SW 1271 (cell line): ENCODE data around the gene CTDSP1.

ENCODE experiments used
- DNase-seq, 2 experiments: peaks; one replicate each; lab custom pipeline; 2025; lab: John Stamatoyannopoulos, UW

CTDSP1 gene

DNA sequence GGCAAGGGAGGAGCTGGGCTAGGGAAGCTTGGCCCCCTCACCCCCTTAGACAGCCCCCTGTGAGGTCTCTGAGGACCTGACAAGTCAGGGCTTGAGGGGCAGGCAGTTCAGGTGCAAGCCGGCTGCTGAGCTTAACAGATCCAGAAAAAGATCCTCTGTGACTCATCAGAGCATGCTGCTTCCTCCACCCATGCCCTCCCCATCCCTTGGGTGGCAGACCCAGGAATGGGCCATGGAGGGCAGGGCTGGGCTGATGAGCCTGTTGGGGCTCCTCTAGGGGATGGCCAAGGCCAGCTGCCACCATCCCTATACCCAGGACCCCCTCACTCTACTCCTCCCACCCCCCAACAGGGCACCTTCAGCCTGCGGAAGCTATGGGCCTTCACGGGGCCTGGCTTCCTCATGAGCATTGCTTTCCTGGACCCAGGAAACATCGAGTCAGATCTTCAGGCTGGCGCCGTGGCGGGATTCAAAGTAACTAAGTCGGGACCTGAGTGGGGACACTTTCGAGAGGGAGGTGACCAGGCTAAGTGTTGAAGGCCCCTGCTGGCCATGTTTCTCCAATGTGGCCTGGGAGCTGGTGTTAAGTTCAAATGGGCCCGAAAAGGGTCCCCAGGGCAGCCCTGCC is 15.7 kb upstream of the CTDSP1 start:
- no peak for DNase-seq

DNA sequence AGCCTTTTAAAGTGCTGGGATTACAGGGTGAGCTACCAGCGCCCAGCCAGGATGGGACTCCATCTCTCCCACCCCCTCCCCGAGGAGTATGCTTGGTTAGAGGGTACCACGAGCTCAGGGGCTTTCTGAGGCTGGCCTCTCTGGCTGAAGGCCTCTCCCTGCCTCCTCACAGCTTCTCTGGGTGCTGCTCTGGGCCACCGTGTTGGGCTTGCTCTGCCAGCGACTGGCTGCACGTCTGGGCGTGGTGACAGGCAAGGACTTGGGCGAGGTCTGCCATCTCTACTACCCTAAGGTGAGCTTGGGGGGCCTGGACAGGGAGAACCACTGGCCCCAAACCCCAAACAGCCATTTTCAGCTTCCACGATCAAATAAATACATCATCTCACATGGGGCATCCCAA is 14.7 kb upstream of the CTDSP1 start:
- no peak for DNase-seq

DNA sequence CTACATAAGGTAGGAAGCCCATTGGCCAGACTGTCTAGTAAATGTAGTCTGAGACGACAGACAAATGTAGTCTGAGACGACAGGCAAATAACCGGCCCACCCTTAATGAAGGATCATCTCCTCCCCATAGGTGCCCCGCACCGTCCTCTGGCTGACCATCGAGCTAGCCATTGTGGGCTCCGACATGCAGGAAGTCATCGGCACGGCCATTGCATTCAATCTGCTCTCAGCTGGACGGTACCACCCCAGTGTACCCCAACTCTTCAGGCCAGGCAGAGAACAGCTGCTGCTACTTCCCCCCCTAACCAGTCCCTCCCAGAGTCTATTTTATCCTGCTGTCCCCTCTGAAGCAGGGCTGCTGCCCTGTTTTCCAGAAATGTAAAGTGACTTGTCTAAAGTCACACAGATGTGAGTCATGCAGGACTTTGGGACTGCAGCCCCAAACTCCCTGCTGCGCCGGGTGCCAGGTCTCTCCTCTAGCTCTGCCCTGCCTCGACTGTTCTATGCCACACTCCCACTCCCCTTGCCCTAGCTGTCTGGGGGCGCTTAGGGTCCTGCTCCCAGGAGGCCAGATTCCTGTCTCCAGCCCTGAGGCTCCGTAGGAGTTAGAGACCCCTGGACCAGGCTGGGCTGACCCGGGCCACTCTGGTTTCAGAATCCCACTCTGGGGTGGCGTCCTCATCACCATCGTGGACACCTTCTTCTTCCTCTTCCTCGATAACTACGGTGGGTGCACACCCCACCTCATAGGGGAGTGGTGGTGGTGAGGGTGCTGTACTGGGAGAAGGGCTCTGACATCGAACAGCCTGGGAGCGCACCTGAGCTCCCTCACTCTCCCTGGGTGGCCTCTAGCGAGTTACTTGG is 12.9 kb upstream of the CTDSP1 start:
- no peak for DNase-seq

GRCh38 chr2:218387369-218388194 is 12.1 kb upstream of the CTDSP1 start:
- DNase-seq = no peak

GRCh38 chr2:218389333-218390150 is 10.1 kb upstream of the CTDSP1 start:
- DNase-seq = no peak

GRCh38 chr2:218391202-218391601 is 8.5 kb upstream of the CTDSP1 start:
- DNase-seq = no peak

GRCh38 chr2:218392459-218392858 is 7.2 kb upstream of the CTDSP1 start:
- DNase-seq = no peak

GRCh38 chr2:218392891-218393462 is 6.7 kb upstream of the CTDSP1 start:
- DNase-seq = no peak

DNA sequence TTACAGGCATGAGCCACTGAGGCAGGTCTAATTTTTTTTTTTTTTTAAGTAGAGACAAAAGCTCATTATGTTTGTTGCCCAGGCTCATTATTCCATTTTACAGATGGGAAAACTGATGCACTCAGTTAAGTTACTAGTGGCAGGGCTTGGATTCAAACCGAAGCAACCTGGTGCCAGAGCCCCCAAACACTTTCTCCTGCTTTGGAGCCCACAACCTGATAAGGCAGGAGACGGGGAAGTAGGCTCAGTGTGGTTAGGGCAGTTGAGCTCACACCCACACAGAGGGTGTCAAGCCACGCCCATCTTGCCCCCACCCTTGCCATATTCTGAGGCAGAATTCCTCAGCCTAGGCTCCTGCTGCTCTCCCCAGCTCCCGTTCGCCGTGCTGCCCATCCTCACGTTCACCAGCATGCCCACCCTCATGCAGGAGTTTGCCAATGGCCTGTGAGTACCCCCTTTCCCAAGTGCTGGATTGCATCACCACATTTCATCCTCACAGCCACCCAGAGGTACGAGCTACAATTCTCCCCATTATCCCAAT is 5.8 kb upstream of the CTDSP1 start:
- no peak for DNase-seq

GRCh38 chr2:218394298-218395089 is 5.2 kb upstream of the CTDSP1 start:
- no peak for DNase-seq

DNA sequence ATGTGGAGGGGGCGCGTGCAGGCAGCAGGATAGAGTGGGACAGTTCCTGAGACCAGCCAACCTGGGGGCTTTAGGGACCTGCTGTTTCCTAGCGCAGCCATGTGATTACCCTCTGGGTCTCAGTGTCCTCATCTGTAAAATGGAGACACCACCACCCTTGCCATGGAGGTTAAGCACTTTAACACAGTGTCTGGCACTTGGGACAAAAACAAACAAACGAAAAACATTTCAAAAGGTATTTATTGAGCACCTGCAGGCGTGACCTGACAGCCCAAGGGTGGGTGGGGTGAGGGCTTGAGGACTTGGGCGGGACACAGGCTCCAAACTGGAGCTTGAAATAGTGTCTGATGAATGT is 4.6 kb upstream of the CTDSP1 start:
- DNase-seq = no peak

DNA sequence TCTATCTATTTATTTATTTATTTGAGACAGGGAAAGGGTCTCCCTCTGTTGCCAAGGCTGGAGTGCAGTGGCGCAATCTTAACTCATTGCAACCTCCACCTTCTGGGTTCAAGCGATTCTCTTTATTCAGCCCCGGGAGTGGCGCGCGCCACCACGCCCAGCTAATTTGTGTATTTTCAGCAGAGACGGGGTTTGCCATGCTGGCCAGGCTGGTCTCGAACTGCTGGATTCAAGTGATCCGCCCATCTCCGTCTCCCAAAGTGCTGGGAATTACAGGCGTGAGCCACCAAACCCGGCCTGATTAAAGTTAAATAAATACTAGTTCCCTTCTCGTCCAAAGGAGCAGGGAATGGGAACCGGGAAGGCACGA is 4.2 kb upstream of the CTDSP1 start:
- no peak for DNase-seq

GRCh38 chr2:218395826-218396687 is 3.6 kb upstream of the CTDSP1 start:
- peak; percentile 85 to 95 for DNase-seq

DNA sequence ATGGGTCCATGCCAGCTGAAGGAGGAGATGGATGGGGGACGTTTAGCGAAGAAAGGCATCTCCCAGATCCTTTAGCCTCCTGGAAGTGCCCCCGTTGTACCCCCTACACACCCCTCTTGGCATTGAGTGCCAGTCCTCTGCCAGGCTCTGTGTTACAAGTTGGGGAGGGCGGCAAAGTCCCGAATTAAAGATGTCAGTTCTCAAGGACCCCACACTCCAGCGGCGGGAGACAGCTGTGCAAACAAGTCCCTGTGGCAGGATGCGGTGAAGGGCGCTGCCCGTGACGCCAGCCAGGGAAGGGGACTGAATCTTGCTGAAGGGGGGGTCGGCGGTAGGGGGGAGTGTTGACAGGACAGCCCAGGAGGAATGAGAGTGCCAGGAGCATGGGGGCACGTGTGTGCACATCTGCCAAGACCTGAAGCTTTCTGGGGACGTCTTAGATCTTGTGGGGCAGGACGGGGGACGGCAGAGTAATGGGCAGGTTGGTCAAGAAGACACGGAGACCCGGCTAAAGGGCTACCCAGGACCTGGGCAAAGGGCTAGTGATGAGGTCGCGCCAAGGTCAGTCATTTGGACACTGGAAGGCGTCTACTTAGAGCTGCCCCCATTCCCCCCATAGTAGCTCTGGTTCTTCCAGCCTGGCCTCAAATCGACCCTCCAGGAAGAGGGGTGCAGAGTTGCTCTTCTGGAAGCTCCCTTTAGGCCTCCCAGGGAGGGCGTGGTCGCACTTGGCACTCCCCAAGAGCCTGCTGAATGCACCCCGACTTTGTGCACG is 2.8 kb upstream of the CTDSP1 start:
- DNase-seq = peak in 1 of 2 experiments; percentile 67

- no peak for DNase-seq
Observed at GRCh38 chr2:218397463-218397819, 2.2 kb upstream of the CTDSP1 start.

GRCh38 chr2:218397820-218398436 is 1.7 kb upstream of the CTDSP1 start:
- peak; percentile 86 to 87 for DNase-seq

DNA sequence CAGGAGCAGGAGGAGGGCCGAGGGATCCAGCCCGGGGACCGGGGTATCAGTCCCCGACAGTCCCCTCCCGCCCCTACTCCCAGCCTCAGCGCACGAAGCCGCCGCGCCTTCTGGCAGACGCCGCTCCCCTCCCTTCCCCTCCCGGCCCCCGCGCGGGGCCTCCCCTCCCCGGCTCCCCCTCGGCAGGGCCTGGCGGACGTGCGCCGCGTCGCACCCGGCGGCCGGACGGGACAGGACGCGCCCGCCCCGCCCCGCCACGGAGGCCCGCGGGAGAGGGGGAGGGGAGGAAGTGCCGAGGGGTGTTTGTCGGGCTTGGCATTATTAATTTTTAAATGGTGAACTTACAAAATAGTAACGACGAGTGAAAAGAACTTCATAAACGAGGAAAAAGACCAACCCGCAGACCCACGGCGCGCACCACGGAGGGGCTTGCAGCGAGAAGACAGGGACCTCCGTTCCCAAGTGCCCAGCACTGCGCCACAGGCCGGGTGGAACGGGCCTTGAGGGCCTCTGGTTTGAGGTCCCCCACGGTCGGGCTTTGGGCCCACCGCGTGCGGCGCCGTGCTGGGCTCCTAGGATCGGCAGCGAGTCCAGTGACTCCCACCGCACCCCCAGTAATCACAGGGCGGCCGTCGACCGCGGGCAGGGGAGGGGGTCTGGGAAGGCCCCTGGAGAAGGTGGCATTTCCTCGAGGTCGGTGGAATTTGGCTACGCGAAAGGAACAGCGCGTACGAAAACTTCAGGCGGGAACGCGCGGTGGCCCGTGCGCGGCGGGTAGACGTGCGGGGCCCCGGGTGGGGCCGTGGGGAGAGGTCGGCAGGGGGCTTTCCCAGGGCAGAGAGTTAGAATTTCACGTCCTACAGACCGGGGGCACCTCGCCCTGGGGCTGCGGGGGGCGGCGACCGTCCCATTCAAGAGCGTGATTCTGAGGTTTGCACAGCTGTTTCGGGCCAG is 954 bp upstream of the CTDSP1 start:
- DNase-seq = peak in 1 of 2 experiments; percentile 65
